GM19395 (cell line): ENCODE results near the gene PPFIBP2.
"Not testable (repeated sequence)": the region's sequence is repeated elsewhere in the genome, so short reads cannot be mapped to it uniquely, and the experiment has no call there.

ENCODE experiments used
- ATAC-seq: cut with Tn5 transposase; IDR thresholded peaks from one replicate; pipeline ENCODE4 v1.9.1; 2021; ENCODE audit warnings: mild to moderate bottlenecking, moderate library complexity; ENCODE audit not compliant: unreplicated experiment

The PPFIBP2 gene

DNA sequence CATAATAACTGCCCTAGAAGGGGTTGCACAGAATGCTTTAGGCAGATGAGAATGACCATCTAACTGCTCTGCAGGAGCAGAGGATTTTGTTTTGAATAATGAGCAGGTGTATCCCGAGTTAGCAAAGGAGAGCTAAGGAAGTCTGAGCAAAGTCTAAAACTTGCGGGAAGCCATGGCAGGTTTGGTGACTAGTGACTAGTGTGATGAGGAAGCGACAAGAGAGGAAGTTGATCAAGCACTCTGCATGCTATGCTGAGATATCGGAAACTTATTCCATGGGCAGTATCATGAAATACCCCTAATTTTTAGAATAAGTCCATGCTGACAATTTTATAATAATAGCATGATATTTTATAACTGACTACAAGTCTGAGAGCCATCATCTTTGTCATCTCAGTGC is 15.6 kb upstream of the PPFIBP2 start:
- no peak for ATAC-seq

GRCh38 chr11:7499081-7499480 is 14.7 kb upstream of the PPFIBP2 start:
- no peak for ATAC-seq

DNA sequence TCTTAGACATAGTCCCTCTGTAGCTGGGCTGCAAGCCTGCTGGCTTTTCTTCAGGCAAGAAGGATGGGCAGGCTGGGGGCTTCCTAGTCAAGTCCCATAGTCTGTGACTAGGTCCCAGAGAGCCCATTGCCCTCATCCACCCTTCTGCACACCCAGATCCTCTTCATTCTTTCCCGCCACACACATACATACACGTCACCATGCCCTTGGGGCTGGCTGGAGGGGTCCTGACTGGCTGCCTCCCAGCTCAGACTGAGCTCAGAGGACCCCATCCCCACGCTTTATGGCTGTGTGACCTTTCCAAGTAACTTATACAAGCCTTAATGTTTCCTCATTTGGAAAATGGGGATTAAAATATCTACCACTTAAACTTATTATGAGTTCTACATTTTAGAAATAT is 13.5 kb upstream of the PPFIBP2 start:
- no peak for ATAC-seq

DNA sequence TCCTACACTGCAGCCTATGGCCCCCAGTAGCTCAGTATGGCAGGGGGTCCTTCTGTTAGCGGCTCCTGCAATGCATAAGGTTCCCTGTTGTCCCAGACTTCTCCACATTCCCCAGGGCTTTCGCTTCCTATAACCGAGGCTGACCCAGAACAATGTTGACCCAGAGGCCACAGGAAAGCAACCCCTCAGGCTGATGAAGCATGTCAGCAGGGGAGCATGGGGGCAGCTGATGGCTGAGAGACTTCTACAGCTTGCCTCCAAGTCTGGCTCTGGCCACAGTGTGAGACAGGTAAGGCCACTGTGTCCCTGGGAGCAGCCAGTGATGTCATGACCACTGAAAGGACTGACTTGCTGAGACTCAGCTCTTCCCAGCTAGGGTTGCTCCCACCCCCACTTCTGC is 12.5 kb upstream of the PPFIBP2 start:
- ATAC-seq = no peak

- peak; percentile 66 for ATAC-seq
Measured at GRCh38 chr11:7501894-7502293, 11.9 kb upstream of the PPFIBP2 start.

- ATAC-seq = no peak
Measured at GRCh38 chr11:7506243-7506642, 7.6 kb upstream of the PPFIBP2 start.

GRCh38 chr11:7508087-7508486 is 5.7 kb upstream of the PPFIBP2 start:
- ATAC-seq = no peak

DNA sequence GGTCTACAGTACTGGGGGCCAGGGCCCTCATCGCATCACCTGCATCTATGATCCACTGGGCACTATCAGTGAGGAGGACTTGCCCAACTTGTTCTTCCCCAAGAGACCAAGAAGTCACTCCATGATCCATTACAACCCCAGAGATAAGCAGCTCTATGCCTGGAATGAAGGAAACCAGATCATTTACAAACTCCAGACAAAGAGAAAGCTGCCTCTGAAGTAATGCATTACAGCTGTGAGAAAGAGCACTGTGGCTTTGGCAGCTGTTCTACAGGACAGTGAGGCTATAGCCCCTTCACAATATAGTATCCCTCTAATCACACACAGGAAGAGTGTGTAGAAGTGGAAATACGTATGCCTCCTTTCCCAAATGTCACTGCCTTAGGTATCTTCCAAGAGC is 3.8 kb upstream of the PPFIBP2 start:
- no peak for ATAC-seq

- ATAC-seq = no peak
Measured at GRCh38 chr11:7511401-7511800, 2.4 kb upstream of the PPFIBP2 start.

GRCh38 chr11:7512525-7513233 is 1.1 kb upstream of the PPFIBP2 start:
- peak; percentile 79 for ATAC-seq

DNA sequence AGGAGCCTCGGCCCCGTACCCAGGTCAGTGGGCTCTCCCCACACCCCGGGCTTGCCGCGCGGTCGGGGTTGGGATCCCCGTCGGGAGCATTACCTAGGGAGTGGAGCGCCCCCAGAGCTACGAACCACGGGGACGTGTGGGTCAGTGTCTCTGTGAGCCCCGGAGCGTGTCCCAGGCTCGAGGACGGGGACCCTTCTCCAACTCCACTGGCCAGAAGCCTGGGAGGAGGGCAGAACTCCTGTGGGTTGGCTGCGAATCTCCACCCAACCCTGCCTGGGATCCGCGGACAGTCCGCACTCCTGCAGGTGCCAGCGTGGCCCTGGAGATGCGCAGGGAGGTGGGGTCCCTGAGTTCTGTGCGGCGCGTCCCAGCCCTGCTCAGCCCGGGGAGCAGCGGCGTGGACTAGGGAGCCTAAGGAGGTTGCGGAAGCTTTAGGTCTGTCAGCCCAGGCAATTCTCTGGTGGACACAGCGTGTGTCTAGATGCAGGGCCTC is 346 bp downstream of the PPFIBP2 start:
- ATAC-seq = peak; percentile 18

DNA sequence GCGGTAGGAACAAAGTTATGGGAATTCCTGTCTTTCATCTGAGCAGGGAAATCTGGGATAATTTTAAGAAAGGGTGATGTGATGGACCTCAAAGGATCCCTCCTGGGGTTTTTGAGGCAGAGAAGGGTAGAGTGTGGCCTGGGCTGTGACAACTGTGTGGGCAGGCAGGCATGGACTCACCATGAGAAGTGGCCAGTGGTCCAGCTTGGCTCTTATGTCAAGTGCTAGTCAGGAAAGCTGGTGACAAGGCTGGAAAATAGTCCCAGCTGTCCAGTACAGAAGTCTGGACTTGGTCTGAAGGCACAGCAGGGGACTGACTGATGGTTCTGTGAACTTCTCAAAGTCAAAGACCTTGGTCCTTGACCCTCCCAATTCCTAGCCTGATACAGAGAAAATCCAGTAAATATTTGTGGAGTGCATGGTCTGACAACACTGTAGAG is 1.7 kb downstream of the PPFIBP2 start:
- no peak for ATAC-seq

DNA sequence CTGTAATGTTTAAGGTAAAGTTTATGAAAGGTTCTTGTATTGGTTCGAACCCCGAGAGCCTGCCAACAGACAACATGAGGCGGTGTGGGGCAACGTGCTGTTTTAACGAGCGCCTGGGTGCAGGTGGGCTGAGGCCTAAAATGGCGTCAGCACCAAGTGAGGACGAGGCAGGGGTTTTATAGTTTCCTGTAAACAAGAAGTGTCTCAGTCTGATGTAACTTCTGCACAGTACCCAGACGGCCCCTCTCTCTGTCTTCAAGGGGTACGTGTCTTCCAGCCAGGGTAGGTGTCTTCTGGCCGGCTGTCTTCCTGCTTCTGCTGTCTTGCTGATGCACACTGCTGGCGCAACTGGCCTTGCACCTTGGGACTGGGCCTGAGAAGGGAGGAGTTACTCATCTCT is 2.7 kb downstream of the PPFIBP2 start:
- ATAC-seq = no peak

GRCh38 chr11:7517743-7518142 is 3.9 kb downstream of the PPFIBP2 start:
- not testable (repeated sequence) for ATAC-seq

- ATAC-seq = no peak
Measured at GRCh38 chr11:7518811-7519562, 5.2 kb downstream of the PPFIBP2 start.

- ATAC-seq = peak; percentile 56
Measured at GRCh38 chr11:7520011-7520942, 6.5 kb downstream of the PPFIBP2 start.

DNA sequence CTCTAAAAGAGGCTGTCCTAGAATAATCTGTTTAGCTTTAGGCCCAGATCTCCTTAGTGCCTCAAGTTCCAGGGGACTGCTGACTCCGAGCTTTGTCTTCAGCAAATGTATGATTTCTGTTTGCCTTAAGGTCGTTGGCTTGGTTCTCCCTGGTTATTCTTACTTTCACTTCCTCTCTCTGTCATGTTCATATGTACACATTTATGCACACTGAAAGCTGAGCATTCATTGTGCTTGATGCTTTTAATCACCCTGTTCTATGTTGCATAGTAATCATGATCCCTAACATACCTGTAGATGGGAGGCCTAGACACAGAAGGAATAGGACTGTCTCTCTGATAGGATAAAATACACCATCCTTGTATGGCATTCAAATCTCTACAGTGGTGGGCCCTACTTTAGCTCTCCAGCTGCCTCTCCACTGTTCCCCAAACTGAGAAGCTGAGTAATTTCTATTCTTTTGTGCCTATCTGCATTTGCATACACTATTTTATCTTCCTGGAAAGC is 7.2 kb downstream of the PPFIBP2 start:
- ATAC-seq = peak; percentile 83

GRCh38 chr11:7522121-7522520 is 8.3 kb downstream of the PPFIBP2 start:
- ATAC-seq = no peak

- ATAC-seq = no peak
Measured at GRCh38 chr11:7522546-7522945, 8.7 kb downstream of the PPFIBP2 start.

DNA sequence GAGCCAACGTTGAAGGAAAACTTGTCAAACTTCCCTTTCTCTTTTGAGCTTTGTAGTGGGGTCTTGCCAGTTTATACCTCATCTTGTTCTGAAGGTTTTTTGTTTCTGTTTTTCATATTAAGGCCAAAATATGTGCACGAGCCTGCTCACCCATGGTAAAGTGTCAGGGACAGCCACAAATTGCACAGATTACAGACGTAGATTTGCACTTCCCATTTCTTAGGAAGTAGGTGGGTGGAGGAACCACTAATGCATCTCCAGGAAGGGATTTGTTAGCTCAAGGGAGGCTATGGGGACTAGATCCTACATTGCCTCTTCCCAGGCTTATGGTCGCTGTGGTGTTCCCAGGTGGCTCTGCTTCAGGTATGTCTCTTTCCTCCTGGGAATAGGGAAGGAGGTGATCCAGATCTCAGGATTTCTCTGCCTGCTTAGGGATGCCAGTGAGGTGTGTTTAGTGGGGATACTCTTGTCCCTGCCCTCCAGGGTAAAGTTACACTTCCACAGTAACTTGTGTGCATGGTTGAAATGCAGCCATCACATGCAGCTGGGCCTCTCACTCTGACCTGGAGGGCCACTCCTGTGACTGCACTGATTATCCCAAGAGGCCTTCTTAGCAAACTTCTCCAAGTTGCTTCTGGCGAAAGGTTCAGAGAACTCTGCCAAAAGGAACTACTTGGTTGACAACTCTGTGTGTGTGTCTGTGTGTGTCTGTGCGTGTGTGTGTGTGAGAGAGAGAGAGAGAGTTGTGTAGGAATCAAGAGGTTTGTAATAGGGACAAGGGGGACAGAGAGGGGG is 9.8 kb downstream of the PPFIBP2 start:
- ATAC-seq = no peak
